Body of pancreas (tissue), 4 donors: Measurements from ENCODE around the gene WBP11.

Experiments used
- POLR2A ChIP-seq, 3 donors: fragments of 450-650 bp; IDR thresholded peaks; one replicate each; pipeline ENCODE4 v1.6.1; 2016; ENCODE audit warnings: antibody characterized with exemption in 3 of 3, mild to moderate bottlenecking in 2 of 3
- TF ChIP-seq, protein P1 (sequence below), 7 experiments: fragments of 450-650 bp in 4 of 7; fragments of 200-600 bp in 3 of 7; sonication (generic) in 3 of 7; IDR thresholded peaks; one replicate each; pipeline ENCODE4 v1.5.1; 2016 to 2019; ENCODE audit warnings: antibody characterized with exemption in 7 of 7

DNA sequence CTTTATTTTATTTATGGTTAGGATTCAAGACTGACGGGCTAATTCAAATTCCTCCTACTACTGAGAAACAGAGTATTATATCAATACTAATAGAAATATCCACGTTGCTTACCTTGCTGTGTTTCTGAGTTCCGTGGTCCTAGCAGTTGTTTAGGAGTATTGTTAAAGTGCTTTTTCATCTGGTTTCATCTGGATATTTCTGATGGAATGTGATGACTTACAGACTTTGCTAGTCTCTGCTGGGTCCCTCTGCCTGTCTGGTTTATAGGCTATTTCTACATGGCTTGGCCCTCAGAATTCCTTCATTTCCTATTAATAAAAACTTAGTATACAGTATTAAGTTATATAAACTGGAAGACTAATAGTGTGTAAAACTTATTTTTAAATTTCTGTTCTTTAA lies 10.7 kb upstream of the WBP11 start, which contains the start of gene SMCO3:
- TF ChIP-seq, protein P1, sequence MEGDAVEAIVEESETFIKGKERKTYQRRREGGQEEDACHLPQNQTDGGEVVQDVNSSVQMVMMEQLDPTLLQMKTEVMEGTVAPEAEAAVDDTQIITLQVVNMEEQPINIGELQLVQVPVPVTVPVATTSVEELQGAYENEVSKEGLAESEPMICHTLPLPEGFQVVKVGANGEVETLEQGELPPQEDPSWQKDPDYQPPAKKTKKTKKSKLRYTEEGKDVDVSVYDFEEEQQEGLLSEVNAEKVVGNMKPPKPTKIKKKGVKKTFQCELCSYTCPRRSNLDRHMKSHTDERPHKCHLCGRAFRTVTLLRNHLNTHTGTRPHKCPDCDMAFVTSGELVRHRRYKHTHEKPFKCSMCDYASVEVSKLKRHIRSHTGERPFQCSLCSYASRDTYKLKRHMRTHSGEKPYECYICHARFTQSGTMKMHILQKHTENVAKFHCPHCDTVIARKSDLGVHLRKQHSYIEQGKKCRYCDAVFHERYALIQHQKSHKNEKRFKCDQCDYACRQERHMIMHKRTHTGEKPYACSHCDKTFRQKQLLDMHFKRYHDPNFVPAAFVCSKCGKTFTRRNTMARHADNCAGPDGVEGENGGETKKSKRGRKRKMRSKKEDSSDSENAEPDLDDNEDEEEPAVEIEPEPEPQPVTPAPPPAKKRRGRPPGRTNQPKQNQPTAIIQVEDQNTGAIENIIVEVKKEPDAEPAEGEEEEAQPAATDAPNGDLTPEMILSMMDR (IDR thresholded peaks at IDR 0.05), result no peak
- TF ChIP-seq POLR2A (IDR thresholded peaks at IDR 0.05), result no peak
